Mesenchymal stem cell (in vitro differentiated cells and primary cell): Measurements from ENCODE around the gene CLCA1.

Source experiments
- DNase-seq: peaks from one replicate; pipeline ENCODE4 v3.0.0-alpha.2; 2013
- H2AFZ ChIP-seq: one replicate; pipeline ENCODE4 v1.6.1; 2013; ENCODE audit warnings: low read depth, mild to moderate bottlenecking, control low read depth, inconsistent platforms, low read length, moderate library complexity
- H2AK5ac ChIP-seq: 2 replicates; pipeline ENCODE4 v1.6.1; 2013; ENCODE audit warnings: low read length, moderate library complexity, mild to moderate bottlenecking, inconsistent platforms; ENCODE audit not compliant: severe bottlenecking
- H2BK120ac ChIP-seq: one replicate; pipeline ENCODE4 v1.6.1; 2013; ENCODE audit warnings: low read depth, mild to moderate bottlenecking, inconsistent platforms, low read length, moderate library complexity
- H2BK12ac ChIP-seq, 2 experiments: one replicate each; pipeline ENCODE4 v1.6.1; 2013; ENCODE audit warnings: inconsistent platforms in 2 of 2, low read length in 2 of 2, mild to moderate bottlenecking in 2 of 2, moderate library complexity in 2 of 2, control low read depth in 1 of 2
- H2BK15ac ChIP-seq: one replicate; pipeline ENCODE4 v1.6.1; 2013; ENCODE audit warnings: mild to moderate bottlenecking, low read depth, inconsistent platforms; ENCODE audit not compliant: poor library complexity, severe bottlenecking
- H2BK5ac ChIP-seq: 2 replicates; pipeline ENCODE4 v1.6.1; 2013; ENCODE audit warnings: low read depth, mild to moderate bottlenecking, low read length, control low read depth, inconsistent platforms; ENCODE audit not compliant: poor library complexity, severe bottlenecking
- H3K14ac ChIP-seq, 2 experiments: one replicate each; pipeline ENCODE4 v1.6.1; 2013; ENCODE audit warnings: inconsistent platforms in 2 of 2, low read length in 2 of 2, control low read depth in 1 of 2, mild to moderate bottlenecking in 1 of 2, moderate library complexity in 1 of 2
- H3K18ac ChIP-seq, 2 experiments: one replicate each; pipeline ENCODE4 v1.6.1; 2013; ENCODE audit warnings: inconsistent platforms in 2 of 2, low read length in 2 of 2, control low read depth in 1 of 2, low read depth in 1 of 2, mild to moderate bottlenecking in 1 of 2
- H3K23ac ChIP-seq, 2 experiments: one replicate each; pipeline ENCODE4 v1.6.1; 2013; ENCODE audit warnings: inconsistent platforms in 2 of 2, low read length in 2 of 2, mild to moderate bottlenecking in 2 of 2, moderate library complexity in 2 of 2, control low read depth in 1 of 2
- H3K27ac ChIP-seq: 2 replicates; pipeline ENCODE4 v1.5.1; 2013; ENCODE audit warnings: mild to moderate bottlenecking, moderate library complexity, low read length, control low read depth, inconsistent platforms; ENCODE audit not compliant: poor library complexity, severe bottlenecking
- H3K27me3 ChIP-seq, 2 experiments: 2 replicates each; pipeline versions ENCODE4 v1.6.1 to v1.7.0; 2013; ENCODE audit warnings: low read length in 2 of 2, mild to moderate bottlenecking in 2 of 2, moderate library complexity in 2 of 2, control low read depth in 1 of 2, inconsistent platforms in 1 of 2; ENCODE audit not compliant: control insufficient read depth in 1 of 2, insufficient read depth in 1 of 2
- H3K36me3 ChIP-seq, 2 experiments: 2 replicates each; pipeline versions ENCODE4 v1.6.1 to v1.7.0; 2013; ENCODE audit warnings: low read length in 2 of 2, control low read depth in 1 of 2, inconsistent platforms in 1 of 2, low read depth in 1 of 2, mild to moderate bottlenecking in 1 of 2; ENCODE audit not compliant: insufficient read depth in 2 of 2, control insufficient read depth in 1 of 2
- H3K4ac ChIP-seq, 2 experiments: one replicate each; pipeline ENCODE4 v1.6.1; 2013; ENCODE audit warnings: inconsistent platforms in 2 of 2, low read length in 2 of 2, mild to moderate bottlenecking in 2 of 2, moderate library complexity in 2 of 2, control low read depth in 1 of 2, low read depth in 1 of 2
- H3K4me1 ChIP-seq: 2 replicates; pipeline ENCODE4 v1.6.1; 2013; ENCODE audit warnings: low read depth, low read length, control low read depth; ENCODE audit not compliant: control insufficient read depth, insufficient read depth
- H3K4me2 ChIP-seq: 2 replicates; pipeline ENCODE4 v1.6.1; 2013; ENCODE audit warnings: low read length, mild to moderate bottlenecking, inconsistent platforms; ENCODE audit not compliant: poor library complexity, severe bottlenecking
- H3K4me3 ChIP-seq, 2 experiments: 2 replicates each; pipeline versions ENCODE4 v1.5.1 to v1.7.0; 2013; ENCODE audit warnings: low read length in 2 of 2, mild to moderate bottlenecking in 2 of 2, control low read depth in 1 of 2, low read depth in 1 of 2; ENCODE audit not compliant: insufficient read depth in 1 of 2
- H3K79me1 ChIP-seq: replicated peaks from 2 replicates; pipeline ENCODE4 v1.6.1; 2013; ENCODE audit warnings: mild to moderate bottlenecking, control low read depth, low read length, inconsistent platforms; ENCODE audit not compliant: poor library complexity, severe bottlenecking
- H3K9ac ChIP-seq: 2 replicates; pipeline ENCODE4 v1.7.0; 2013; ENCODE audit warnings: mild to moderate bottlenecking, low read length, moderate library complexity
- H3K9me3 ChIP-seq: 2 replicates; pipeline ENCODE4 v1.7.0; 2013; ENCODE audit warnings: mild to moderate bottlenecking, low read length; ENCODE audit not compliant: control insufficient read depth
- H4K8ac ChIP-seq: one replicate; pipeline ENCODE4 v1.6.1; 2013; ENCODE audit warnings: inconsistent platforms, mild to moderate bottlenecking, low read length, moderate library complexity
- H4K91ac ChIP-seq: one replicate; pipeline ENCODE4 v1.6.1; 2013; ENCODE audit warnings: mild to moderate bottlenecking, low read length, inconsistent platforms
- WGBS: methylation state at CpG from one replicate; pipeline ENCODE4 v1.1.7; 2013; ENCODE audit warnings: mixed read lengths; 5-methylcytosine and 5-hydroxymethylcytosine counted together

Gene CLCA1

GRCh38 chr1:86491171-86491950 lies 22.6 kb downstream of the CLCA1 start:
- WGBS: 88% methylated on average over 1 of the region's 2 CpGs
- no peak overlapping the region for H2AK5ac ChIP-seq
- H4K8ac ChIP-seq: no peak overlapping the region
- no peaks in the 10 kb centered on the region for H3K36me3 ChIP-seq
- no peaks in the 10 kb centered on the region for H3K9me3 ChIP-seq
- H2AFZ ChIP-seq: no peak overlapping the region
- H2BK12ac ChIP-seq: no peak overlapping the region
- H3K27me3 ChIP-seq: peaks cover 0 to 4% of the 10 kb centered on the region in 2 experiments
- peaks cover 4% of the 10 kb centered on the region for H3K4me1 ChIP-seq
- H3K4me3 ChIP-seq: no peak overlapping the region
- H3K14ac ChIP-seq: no peak overlapping the region
- H3K4ac ChIP-seq: no peak overlapping the region
- no peak overlapping the region for H3K27ac ChIP-seq
- H3K9ac ChIP-seq: peak overlapping the region; percentile 6
- H4K91ac ChIP-seq: no peak overlapping the region
- H2BK120ac ChIP-seq: no peak overlapping the region
- H3K23ac ChIP-seq: no peak overlapping the region
- no peak overlapping the region for H3K18ac ChIP-seq
- H2BK15ac ChIP-seq: no peak overlapping the region
- no peak overlapping the region for H2BK5ac ChIP-seq
- no peak for DNase-seq
- H3K79me1 ChIP-seq: no peaks in the 10 kb centered on the region
- H3K4me2 ChIP-seq: no peak overlapping the region

- Histone ChIP-seq H2BK120ac (no peak overlapping the region), H4K8ac (no peak overlapping the region), H2BK12ac (no peak overlapping the region), H3K36me3 (no peaks in the 10 kb centered on the region), H2AFZ (no peak overlapping the region), H2AK5ac (no peak overlapping the region), H3K9me3 (no peaks in the 10 kb centered on the region), H3K79me1 (no peaks in the 10 kb centered on the region), H3K4me1 (peaks cover 3% of the 10 kb centered on the region), H3K27ac (no peak overlapping the region), H2BK15ac (no peak overlapping the region), H3K27me3 (peaks cover 0 to 4% of the 10 kb centered on the region in 2 experiments), H3K4me2 (no peak overlapping the region), H3K18ac (no peak overlapping the region), H3K23ac (no peak overlapping the region), H3K4ac (no peak overlapping the region), H3K4me3 (no peak overlapping the region), H3K9ac (no peak overlapping the region), H4K91ac (no peak overlapping the region), H3K14ac (no peak overlapping the region), H2BK5ac (no peak overlapping the region)
- WGBS: 94% methylated on average over 2 of the region's 3 CpGs
- no peak for DNase-seq
Measured at GRCh38 chr1:86498281-86498680, 29.6 kb downstream of the CLCA1 start.

DNA sequence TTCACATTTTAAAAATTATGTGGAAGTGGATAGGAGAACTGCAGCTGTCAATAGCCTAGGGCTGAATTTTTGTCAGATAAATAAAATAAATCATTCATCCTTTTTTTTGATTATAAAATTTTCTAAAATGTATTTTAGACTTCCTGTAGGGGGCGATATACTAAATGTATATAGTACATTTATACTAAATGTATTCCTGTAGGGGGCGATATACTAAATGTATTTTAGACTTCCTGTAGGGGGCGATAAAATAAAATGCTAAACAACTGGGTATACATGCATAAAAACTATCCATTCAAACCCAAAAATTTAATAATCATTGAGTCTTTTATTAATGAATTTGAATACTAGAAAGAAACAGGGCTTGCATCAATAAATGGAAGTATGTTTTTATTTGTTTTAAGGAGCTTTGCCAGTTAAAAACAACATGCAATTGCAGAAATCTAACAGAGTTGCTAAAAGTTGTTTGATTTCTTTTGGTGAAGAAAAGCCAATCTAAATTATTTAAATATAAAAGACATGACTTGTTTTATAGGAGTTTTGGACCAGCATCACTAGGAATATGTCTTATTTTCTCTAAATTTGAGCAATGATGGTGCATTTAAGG lies 31.4 kb downstream of the CLCA1 start:
- H3K9ac ChIP-seq: peak overlapping the region; percentile 48
- H2BK120ac ChIP-seq: no peak overlapping the region
- no peak overlapping the region for H2BK5ac ChIP-seq
- no peak overlapping the region for H3K4me3 ChIP-seq
- H3K36me3 ChIP-seq: no peaks in the 10 kb centered on the region
- H3K23ac ChIP-seq: no peak overlapping the region
- H3K79me1 ChIP-seq: no peaks in the 10 kb centered on the region
- H3K27me3 ChIP-seq: peaks cover 0 to 4% of the 10 kb centered on the region in 2 experiments
- H2AFZ ChIP-seq: no peak overlapping the region
- H2BK12ac ChIP-seq: no peak overlapping the region
- H4K91ac ChIP-seq: no peak overlapping the region
- no peak overlapping the region for H3K14ac ChIP-seq
- no peak overlapping the region for H3K27ac ChIP-seq
- no peak overlapping the region for H3K4me2 ChIP-seq
- no CpG with 5 or more reads among the region's 3 CpGs for WGBS
- no peak overlapping the region for H4K8ac ChIP-seq
- H3K4me1 ChIP-seq: peaks cover 3% of the 10 kb centered on the region
- H3K18ac ChIP-seq: no peak overlapping the region
- no peak overlapping the region for H2BK15ac ChIP-seq
- H2AK5ac ChIP-seq: no peak overlapping the region
- DNase-seq: peak; percentile 40
- H3K9me3 ChIP-seq: no peaks in the 10 kb centered on the region
- no peak overlapping the region for H3K4ac ChIP-seq

GRCh38 chr1:86500714-86501113 lies 32.0 kb downstream of the CLCA1 start:
- Histone ChIP-seq H3K79me1 (no peaks in the 10 kb centered on the region), H3K14ac (no peak overlapping the region), H2AFZ (no peak overlapping the region), H2AK5ac (no peak overlapping the region), H3K27ac (no peak overlapping the region), H3K23ac (no peak overlapping the region), H3K18ac (no peak overlapping the region), H3K4me3 (no peak overlapping the region), H3K27me3 (peaks cover 0 to 5% of the 10 kb centered on the region in 2 experiments), H2BK12ac (no peak overlapping the region), H4K91ac (no peak overlapping the region), H3K4me1 (peaks cover 3% of the 10 kb centered on the region), H3K9ac (peak overlapping the region; percentile 48), H2BK15ac (no peak overlapping the region), H2BK120ac (no peak overlapping the region), H4K8ac (no peak overlapping the region), H2BK5ac (no peak overlapping the region), H3K4me2 (no peak overlapping the region), H3K36me3 (no peaks in the 10 kb centered on the region), H3K4ac (no peak overlapping the region), H3K9me3 (no peaks in the 10 kb centered on the region)
- DNase-seq: no peak
- WGBS: 94% methylated on average over 2 of the region's 2 CpGs
